H1 (cell line): ENCODE data around the gene RNF214. TPM values are rescaled to one million over a fixed set of nuclear protein-coding genes. Genes with fewer than 3 reads are reported as not detected.

Experiments
- BACH1 ChIP-seq: IDR thresholded peaks from 2 replicates; pipeline ENCODE4 v1.6.1; 2012; ENCODE audit warnings: low read length, improper control_type of control experiment
- CEBPB ChIP-seq: IDR thresholded peaks from 2 replicates; pipeline ENCODE4 v1.6.1; 2012; ENCODE audit warnings: low read depth, low read length
- JUND ChIP-seq: IDR thresholded peaks from 2 replicates; pipeline ENCODE4 v1.6.1; 2011; ENCODE audit warnings: mild to moderate bottlenecking, improper control_type of control experiment, low read length
- KDM5A ChIP-seq: fragments of 200-600 bp; IDR thresholded peaks from 2 replicates; pipeline ENCODE4 v1.7.1; 2012; ENCODE audit warnings: mild to moderate bottlenecking, low read length, inconsistent platforms, mixed read lengths
- YY1 ChIP-seq: IDR thresholded peaks from 2 replicates; pipeline ENCODE4 v1.6.1; 2011; ENCODE audit warnings: low read depth, mild to moderate bottlenecking, low read length
- polyA plus RNA-seq, 7 experiments: library from polyadenylated mRNA; depleted of rRNA in 3 of 7; stranded (reverse) in 5 of 7; unstranded in 2 of 7; fragments of >200 nt in 5 of 7; fragments of 200-250 nt in 2 of 7; gene quantifications; 1 replicate in 5 of 7; 2 replicates in 1 of 7; 4 replicates in 1 of 7; pipeline versions ENCODE4 v1.2.1 to v1.2.3, GENCODE V29; 2011 to 2013; ENCODE audit warnings: missing spikeins in 2 of 7, mixed read lengths in 2 of 7
- total RNA-seq: library from RNA; stranded (reverse); fragmentation: NEBNext Ultra II Directional; extraction: Animal tissue kit (Norgen Biotek cat#: 25700); gene quantifications from 2 replicates; pipeline ENCODE4 v1.2.1, GENCODE V29; 2021

The RNF214 gene
- total and polyA plus RNA-seq, 2 of the 8 experiments (the other 6 are each of a cell fraction or from before 2014, with no cell fraction given) = 34.9 to 35.6 TPM

GRCh38 chr11:117313091-117313490 lies 80.6 kb downstream of the RNF214 start (continued):
- TF ChIP-seq CEBPB = no peak
- TF ChIP-seq BACH1 = no peak
- no peak for TF ChIP-seq YY1
- no peak for TF ChIP-seq KDM5A
- no peak for TF ChIP-seq JUND
